ENCODE data around the gene E2F2.
A peak's percentile ranks its signal among the peaks of the same experiment; 100 is the strongest.
"Not testable (repeated sequence)": the region's sequence is repeated elsewhere in the genome, so short reads cannot be mapped to it uniquely, and the experiment has no call there.

Gene E2F2

DNA sequence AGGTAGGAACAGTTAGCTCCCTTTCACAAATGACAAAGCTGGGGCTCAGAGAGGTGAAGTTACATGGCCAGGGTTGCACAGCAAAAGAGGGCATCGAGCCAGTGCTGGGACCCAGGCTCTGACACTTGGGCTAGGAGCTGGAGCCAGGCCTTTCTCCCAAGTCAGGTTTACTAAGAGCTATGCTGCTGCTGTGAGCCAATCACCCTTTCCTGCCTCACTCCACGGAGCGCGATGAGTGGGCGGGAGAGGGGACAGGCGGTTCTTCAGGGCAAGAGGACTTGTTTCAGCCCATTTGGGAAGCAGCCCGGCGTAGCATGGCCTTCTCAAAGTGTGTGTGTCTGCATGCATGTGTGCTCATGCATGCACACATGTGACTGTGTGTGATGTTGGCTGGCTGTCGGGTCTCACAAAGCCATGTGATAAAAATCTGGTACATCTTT is 17.7 kb upstream of the E2F2 start:
- DNase-seq: no peak

DNA sequence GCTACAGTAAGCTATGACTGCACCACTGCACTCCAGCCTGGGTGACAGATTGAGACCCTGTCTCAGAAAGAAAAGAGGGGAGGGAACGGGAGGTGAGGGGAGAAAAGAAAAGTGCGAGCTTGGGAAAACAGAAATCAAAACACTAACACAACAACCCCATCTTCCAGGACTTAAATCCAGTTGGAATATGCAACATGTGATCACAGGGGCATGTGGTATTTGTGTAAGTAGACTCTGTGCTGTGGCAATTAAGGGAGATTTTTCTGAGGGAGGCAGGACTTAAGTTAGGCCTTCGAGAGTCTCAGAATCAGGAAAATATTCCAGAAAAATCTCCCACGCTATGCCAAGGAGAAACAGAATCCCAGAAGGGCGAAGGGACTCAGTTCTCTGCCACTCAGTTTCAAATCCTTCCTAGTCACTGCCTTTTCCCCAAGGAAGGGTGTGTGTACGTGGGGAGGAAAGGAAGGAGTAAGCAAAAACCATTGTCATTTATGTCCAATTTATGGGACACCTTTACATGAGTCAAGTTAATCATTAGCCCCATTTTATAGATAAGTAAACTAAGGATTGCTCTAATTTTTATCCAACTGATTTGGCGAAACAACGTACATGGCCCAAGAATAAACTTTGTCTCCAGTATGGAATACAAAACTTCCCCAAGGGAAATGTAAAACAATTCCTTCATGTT is 16.0 kb upstream of the E2F2 start:
- DNase-seq: no peak

GRCh38 chr1:23545851-23546250 is 14.8 kb upstream of the E2F2 start:
- no peak for DNase-seq

DNA sequence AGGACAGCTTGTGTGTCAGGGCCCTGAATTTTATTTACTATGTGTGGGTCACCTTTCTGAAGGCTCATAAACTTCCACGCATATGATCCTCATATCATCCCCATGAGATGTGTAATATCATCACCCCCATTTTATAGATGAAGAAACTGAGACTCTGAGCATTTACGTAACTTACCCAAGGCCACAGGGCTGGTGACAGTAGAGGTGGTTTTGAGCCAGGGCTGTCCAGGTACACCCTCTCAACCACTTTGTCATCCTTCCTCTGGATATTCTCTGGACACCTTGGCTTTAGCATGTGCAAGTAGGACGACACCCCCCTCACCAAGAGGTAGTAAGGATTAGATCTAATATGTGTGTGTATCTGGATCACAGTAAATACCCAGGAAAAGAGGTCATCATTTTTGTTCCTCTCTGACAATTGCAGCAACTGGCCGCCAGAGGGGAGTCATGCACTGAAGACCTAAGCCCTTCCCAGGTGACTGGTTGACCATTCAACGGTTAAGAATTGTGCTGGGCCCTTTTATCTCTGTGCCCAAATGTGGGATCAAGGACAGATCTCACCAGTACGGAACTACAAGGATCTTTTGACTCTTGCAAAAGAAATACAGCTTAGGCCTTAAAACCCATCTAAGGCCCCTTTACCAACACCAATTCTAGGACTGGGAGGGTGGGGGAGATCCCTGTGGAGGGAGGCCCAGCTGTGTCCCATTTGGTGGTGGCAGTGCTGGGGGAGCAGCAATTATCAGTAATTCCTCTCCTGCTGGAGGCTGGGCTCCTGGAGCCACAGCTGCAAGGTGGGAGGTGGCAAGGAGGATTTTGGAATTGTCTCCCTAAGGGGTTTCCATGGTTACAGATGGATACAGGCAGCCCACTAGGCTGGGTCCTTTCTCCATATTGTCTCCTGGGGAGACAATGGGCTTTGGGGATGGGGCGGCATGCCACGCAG is 13.7 kb upstream of the E2F2 start:
- DNase-seq: peak in 47 of 56 donors; percentile 10 to 84 (median 40)

DNA sequence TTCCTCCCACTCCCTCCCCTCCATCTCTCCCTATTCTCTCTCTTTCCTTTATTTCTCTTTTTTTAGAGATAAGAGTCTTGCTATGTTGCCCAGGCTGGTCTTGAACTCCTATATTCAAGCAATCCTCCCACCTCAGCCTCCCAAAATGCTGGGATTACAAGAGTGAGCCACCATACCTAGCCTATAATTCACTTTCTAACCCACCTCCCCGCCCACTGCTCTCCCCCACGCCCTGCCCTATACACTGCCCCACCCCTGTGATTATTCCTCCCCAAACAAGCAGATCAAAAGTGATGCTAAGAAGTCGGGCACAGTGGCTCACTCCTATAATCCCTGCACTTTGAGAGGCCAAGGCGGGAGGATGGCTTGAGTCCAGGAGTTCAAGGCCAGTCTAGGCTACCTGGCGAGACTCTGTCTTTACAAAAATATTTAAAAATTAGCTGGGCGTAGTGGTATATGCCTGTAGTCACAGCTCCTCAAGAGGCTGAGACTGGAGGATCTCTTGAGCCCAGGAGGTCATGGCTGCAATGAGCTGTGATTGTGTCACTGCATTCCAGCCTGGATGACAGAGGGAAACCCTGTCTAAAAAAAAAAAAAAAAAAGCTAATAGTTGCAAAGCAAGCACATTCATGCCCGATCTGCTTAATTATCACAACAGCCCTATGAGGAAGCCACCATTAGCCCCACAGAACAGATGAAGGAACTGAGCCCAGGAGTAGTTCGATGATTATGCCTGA is 12.8 kb upstream of the E2F2 start:
- DNase-seq: no peak

- not testable (repeated sequence) for DNase-seq
Measured at GRCh38 chr1:23542940-23543339, 11.9 kb upstream of the E2F2 start.

DNA sequence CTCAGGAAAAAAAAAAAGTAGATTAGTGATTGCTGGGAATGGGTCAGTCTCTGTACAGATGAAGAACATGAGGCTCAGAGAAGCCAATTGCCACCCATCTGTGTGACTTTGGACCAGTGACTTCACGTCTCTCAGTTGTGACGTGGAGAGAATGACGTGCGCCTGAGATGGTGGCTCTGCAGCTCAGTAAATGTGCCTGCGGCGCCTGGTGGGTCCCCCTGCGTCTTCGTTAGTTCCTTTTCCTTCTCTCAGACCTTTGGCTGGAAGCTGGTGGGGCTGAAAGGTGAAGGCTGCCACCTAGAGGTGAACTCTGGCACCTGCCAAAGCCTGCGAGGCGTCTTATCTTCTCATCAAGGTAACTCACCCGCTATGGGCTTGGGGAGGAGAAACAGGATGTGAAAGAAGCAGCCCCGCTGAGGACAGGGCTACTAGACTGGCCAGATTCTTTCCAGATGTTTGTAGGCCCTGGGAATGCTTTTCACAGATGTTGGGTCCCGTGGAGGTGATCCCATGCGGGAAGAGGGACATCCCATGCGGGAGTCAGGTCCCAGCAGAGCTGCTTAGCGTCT is 8.7 kb upstream of the E2F2 start:
- peak in 55 of 56 donors; percentile 4 to 89 (median 65) for DNase-seq

- DNase-seq: no peak
Measured at GRCh38 chr1:23537296-23537973, 6.4 kb upstream of the E2F2 start.

DNA sequence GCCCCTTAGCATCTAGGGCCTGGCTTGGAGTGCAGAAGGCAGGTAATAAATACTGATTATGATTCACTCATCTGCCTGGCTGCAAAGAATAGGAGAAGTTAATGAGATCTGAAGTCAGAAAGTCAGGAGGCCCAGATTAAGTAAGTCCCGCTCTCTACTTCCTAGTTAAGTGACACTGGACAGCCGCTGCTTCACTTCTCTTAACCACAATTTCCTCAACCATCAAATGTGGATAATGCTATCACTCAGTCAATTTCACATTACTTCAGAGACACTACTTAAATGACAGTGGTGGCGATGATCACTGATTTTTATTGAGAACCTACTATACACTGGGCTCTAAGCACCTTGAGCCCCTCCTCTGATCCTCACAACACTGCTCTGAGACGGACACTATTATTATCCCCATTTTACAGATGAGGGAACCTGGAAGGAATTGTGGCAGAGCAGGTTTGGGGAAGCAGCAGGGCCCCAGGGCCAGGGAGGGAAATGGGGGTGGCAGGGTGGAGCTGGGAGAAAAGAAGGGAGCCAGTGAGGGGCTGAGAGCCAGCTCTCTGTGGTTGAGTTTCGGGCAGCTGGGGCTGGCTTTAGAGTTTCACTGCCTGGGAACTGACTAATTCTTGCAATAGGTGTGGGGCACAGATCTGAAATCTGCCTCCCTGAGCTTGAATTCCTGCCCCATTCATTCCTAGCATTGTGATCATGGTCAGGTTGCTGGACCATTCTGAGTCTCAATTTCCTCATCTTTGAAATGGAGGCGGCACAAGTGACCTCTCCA is 2.4 kb upstream of the E2F2 start:
- no peak for DNase-seq

- no peak for DNase-seq
Measured at GRCh38 chr1:23531562-23532094, 595 bp upstream of the E2F2 start.

DNA sequence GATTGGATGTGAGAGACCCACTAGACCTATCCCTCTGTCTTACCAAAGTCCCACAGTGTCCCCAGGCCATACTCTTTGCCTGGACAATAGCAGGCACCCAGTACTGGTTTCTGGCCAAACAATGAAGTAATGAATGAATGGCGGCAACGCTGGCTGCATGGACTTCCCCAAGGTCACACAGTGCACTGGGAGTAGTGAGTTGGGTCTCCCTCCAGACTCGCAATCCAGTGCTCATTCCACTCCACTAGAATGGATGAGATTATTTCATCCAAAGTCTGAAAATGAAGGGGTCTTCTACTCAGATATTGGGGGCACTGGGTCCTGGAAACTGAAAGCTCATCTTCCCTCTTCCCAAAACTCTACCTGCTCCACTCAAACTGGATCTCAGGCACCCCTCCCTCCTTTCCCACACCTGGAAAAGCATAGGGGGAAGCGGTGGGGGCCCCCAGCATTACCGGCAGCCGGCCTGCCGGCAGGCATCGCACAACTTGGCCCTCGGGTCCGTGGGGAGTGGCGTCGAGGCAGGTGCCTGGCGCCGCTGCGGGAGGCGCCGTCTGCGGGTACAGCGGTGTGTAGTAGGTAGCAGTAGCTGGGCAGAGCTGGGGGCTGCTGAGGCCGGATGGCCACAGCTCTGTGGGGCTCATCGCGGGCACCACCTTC is 816 bp downstream of the E2F2 start:
- DNase-seq: no peak

DNA sequence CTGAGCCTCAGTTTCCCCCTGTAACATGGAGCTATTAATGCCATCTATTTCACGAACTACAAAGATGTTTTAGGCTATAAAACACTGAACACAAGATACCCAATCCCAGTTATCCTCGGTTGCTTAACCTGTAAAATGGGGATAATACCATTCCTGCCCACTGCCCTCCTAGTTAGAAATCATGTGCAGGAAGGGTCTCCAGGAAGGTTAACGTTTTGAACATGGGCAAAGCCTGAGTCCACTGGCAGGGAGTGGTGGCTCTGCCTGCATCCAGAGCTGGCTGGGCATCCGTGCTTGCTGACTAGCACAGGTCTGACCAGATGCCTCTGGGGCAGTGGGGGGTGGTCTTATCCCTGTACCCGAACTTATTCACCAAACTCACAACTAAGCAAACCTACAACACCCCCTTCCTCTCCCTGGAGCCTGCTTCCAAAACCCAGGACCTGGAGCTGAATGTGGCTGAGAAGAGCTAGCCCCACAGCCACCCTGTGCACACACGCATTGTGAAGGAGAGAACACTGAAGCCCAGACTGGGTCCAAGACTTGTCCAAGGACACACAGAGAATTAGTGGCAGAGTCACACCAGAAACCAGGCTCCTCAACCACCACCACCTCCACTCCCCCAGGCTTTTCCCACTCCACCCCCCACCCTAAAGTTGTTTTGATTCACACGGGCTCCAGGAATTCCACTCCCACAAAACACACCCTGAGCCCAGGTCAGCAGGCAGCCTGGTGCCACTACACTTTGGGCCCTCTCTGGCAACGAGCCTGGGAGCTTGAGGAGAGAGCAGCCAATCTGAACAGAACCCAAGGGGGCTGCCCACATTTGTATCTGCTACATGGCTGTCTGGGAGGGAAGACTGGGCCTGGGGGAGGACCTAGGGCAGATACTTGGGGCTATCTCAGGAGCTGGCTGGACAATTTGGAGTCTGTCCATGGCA is 1.6 kb downstream of the E2F2 start:
- DNase-seq: no peak

GRCh38 chr1:23528250-23528978 is 2.6 kb downstream of the E2F2 start:
- no peak for DNase-seq

DNA sequence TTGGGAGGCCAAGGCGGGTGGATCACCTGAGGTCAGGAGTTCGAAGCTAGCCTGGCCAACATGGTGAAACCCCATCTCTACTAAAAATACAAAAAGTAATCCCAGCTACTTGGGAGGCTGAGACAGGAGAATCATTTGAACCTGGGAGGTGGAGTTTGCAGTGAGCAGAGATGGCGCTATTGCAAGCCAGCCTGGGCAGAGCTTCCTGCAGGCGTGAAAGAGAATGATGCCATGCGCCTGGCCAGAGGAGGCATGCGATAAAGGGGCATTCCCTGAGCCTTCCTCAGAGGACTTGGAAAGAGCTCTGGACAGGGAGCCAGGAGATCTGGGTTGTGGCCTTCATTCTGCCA is 3.2 kb downstream of the E2F2 start:
- no peak for DNase-seq

DNA sequence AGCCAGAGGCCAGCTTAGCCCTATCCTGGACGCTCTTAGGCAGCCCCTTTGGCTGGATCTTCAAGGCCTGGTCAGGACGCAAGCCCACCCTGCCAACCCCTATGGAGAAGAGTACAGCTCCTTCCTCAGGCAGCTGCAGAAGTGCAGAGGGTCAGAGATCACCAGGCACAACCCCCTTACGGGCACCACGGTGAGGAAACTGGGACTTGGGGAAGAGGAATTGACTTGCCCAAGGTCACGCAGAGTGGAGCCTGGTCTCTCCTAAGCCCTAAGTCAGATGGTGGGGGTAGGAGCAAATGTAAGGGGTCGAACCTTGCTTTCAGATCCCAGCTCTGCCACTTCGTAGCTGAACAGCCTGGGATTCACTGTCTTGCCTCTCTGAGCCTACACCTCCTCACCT is 3.7 kb downstream of the E2F2 start:
- no peak for DNase-seq

GRCh38 chr1:23526329-23527041 is 4.5 kb downstream of the E2F2 start:
- no peak for DNase-seq
